Spleen (tissue), 11 donors: Measurements from ENCODE around the gene PPP1R9A. TPM values are rescaled to one million over a fixed set of nuclear protein-coding genes. Genes with fewer than 3 reads are reported as not detected.
A peak's percentile ranks its signal among the peaks of the same experiment; 100 is the strongest.

Source experiments
- DNase-seq: peaks from one replicate; pipeline ENCODE4 v3.0.0-alpha.2; 2020
- H3K27ac ChIP-seq, 8 donors: fragments of 200-600 bp; sonication (generic) in 7 of 8; 1 replicate in 4 of 8; 2 replicates in 4 of 8; pipeline versions ENCODE4 v1.5.0 to v1.8.0; 2016 to 2021; ENCODE audit warnings: inconsistent platforms in 4 of 8, mild to moderate bottlenecking in 4 of 8, moderate library complexity in 1 of 8
- H3K27me3 ChIP-seq, 7 donors: fragments of 200-600 bp; sonication (generic) in 6 of 7; replicated peaks in 1 of 7; 1 replicate in 4 of 7; 2 replicates in 3 of 7; pipeline versions ENCODE4 v1.5.0 to v1.8.0; 2016 to 2021; ENCODE audit warnings: inconsistent platforms in 3 of 7, mild to moderate bottlenecking in 1 of 7
- H3K36me3 ChIP-seq, 6 donors: fragments of 200-600 bp; sonication (generic) in 5 of 6; 1 replicate in 4 of 6; 2 replicates in 2 of 6; pipeline versions ENCODE4 v1.5.0 to v1.8.0; 2016 to 2021; ENCODE audit warnings: inconsistent platforms in 2 of 6
- H3K4me1 ChIP-seq, 6 donors: fragments of 200-600 bp; sonication (generic) in 5 of 6; 1 replicate in 3 of 6; 2 replicates in 3 of 6; pipeline versions ENCODE4 v1.5.0 to v1.8.0; 2016 to 2021; ENCODE audit warnings: inconsistent platforms in 3 of 6
- H3K4me3 ChIP-seq, 8 donors: fragments of 200-600 bp; sonication (generic) in 7 of 8; 1 replicate in 4 of 8; 2 replicates in 4 of 8; pipeline versions ENCODE4 v1.5.0 to v1.8.0; 2016 to 2021; ENCODE audit warnings: inconsistent platforms in 4 of 8, mild to moderate bottlenecking in 4 of 8, moderate library complexity in 2 of 8
- H3K9me3 ChIP-seq, 8 donors: fragments of 200-600 bp; sonication (generic) in 7 of 8; 1 replicate in 4 of 8; 2 replicates in 4 of 8; pipeline versions ENCODE4 v1.5.0 to v1.8.0; 2016 to 2021; ENCODE audit warnings: inconsistent platforms in 4 of 8
- CTCF ChIP-seq, 11 experiments: fragments of 200-600 bp in 7 of 11; fragments of 450-650 bp in 4 of 11; sonication (generic) in 4 of 11; IDR thresholded peaks in 8 of 11; conservative IDR thresholded peaks in 3 of 11; 1 replicate in 7 of 11; 2 replicates in 4 of 11; pipeline versions ENCODE4 v1.4.0 to v1.8.0; 2016 to 2021; ENCODE audit warnings: antibody characterized with exemption in 11 of 11, inconsistent platforms in 4 of 11, mild to moderate bottlenecking in 1 of 11
- POLR2A ChIP-seq, 3 donors: fragments of 450-650 bp; IDR thresholded peaks; one replicate each; pipeline ENCODE4 v1.5.1; 2017; ENCODE audit warnings: antibody characterized with exemption in 3 of 3, mild to moderate bottlenecking in 1 of 3
- POLR2AphosphoS5 ChIP-seq, 3 donors: sonication (generic); formaldehyde crosslinking; IDR thresholded peaks; one replicate each; pipeline ENCODE4 v1.5.1; 2017; ENCODE audit warnings: antibody characterized with exemption in 3 of 3
- WGBS, 5 donors: extraction: QIAGEN DNeasy Blood & Tissue Kit in 3 of 5; methylation state at CpG; one replicate each; pipeline versions ENCODE4 v1.1.5 to v1.1.7; 2013 to 2018; 5-methylcytosine and 5-hydroxymethylcytosine counted together
- intact Hi-C: fragments of 100-400 bp; cut with DNase I; formaldehyde crosslinking; loops from one replicate; pipeline ENCODE4 v1.15.0; 2023; ENCODE audit warnings: low total_unique reads
- polyA plus RNA-seq, 3 donors: library from polyadenylated mRNA; stranded (reverse); fragments of 200-250 nt; gene quantifications; one replicate each; pipeline ENCODE4 v1.2.1, GENCODE V29; 2013
- total RNA-seq, 7 donors: library from RNA; depleted of rRNA in 3 of 7; stranded (reverse); fragments of >200 nt in 3 of 7; fragmentation: NEBNext Ultra II Directional in 4 of 7; extraction: Animal tissue kit (Norgen Biotek cat#: 25700) in 4 of 7; gene quantifications; one replicate each; pipeline versions ENCODE4 v1.1.0 to v1.2.1, GENCODE V29; 2016 to 2021
- donor health status: healthy with polysubstance abuse.
- donor health status: DM: no; HTN: no; CAD: no; lungs with moderate emphysema.
- donor health status: DM: no; HTN: no; CAD: no.
- donor health status: Bipolar disorder and iron deficiency.
- donor health status: healthy.
- donor health status: DM: no; HTN: no; CAD: no.
- donor health status: DM: yes; HTN: yes; CAD: no.

The PPP1R9A gene
- total and polyA plus RNA-seq, 10 donors = 0.52 to 24.1 (median 10.9) TPM

DNA sequence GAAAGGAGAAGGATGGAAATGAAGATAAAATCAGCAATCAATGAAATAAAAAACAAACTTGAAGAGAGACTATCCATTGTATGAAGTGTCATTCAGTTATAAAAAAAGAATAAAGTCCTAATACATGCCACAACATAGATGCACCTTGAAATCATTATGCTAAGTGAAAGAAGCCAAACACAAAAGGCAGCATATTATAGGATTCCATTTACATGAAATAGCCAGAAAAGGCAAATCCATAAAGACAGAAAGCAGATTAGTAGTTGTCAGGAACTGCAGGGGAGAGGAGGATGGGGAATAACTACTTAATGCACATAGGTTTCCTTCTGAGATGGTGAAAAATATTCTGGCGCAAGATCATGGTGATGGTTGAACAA is 423.6 kb downstream of the PPP1R9A start:
- Histone ChIP-seq H3K27ac (peak overlapping the region in 4 of 8 donors; percentile 16 to 37 (median 22)), H3K4me3 (peak overlapping the region in 7 of 8 donors; percentile 8 to 63 (median 15)), H3K27me3 (no peaks in the 10 kb centered on the region), H3K36me3 (no peaks in the 10 kb centered on the region), H3K9me3 (no peaks in the 10 kb centered on the region), H3K4me1 (peaks cover 0 to 17% (median 4%) of the 10 kb centered on the region in 6 donors)
- WGBS, 5 donors = 86 to 96% (median 91%) methylated on average over 1 of the region's 1 CpG
- intact Hi-C loops = no loop called here
- no peak for DNase-seq
- TF ChIP-seq POLR2A (IDR thresholded peaks at IDR 0.05) = no peak
- no peak for TF ChIP-seq POLR2AphosphoS5 (IDR thresholded peaks at IDR 0.05)

- no peak for DNase-seq
Observed at GRCh38 chr7:95334447-95334846, 427.1 kb downstream of the PPP1R9A start.

GRCh38 chr7:95335093-95335492 is 427.7 kb downstream of the PPP1R9A start:
- peaks cover 0 to 15% (median 2%) of the 10 kb centered on the region in 6 donors for H3K4me1 ChIP-seq
- no peaks in the 10 kb centered on the region for H3K36me3 ChIP-seq
- DNase-seq = no peak
- no peaks in the 10 kb centered on the region for H3K27me3 ChIP-seq
- intact Hi-C loops = no loop called here
- H3K9me3 ChIP-seq = no peaks in the 10 kb centered on the region
- H3K27ac ChIP-seq = no peak overlapping the region
- H3K4me3 ChIP-seq = no peak overlapping the region
- TF ChIP-seq POLR2A (IDR thresholded peaks at IDR 0.05) (no peak), POLR2AphosphoS5 (IDR thresholded peaks at IDR 0.05) (no peak), CTCF (IDR thresholded peaks at IDR 0.05 in 8 of 11, conservative IDR thresholded peaks at IDR 0.05 in 3 of 11) (no peak)

More at GRCh38 chr7:95334447-95334846, 427.1 kb downstream of the PPP1R9A start:
- no peak for TF ChIP-seq CTCF (IDR thresholded peaks at IDR 0.05 in 8 of 11, conservative IDR thresholded peaks at IDR 0.05 in 3 of 11)
- no peak for TF ChIP-seq POLR2A (IDR thresholded peaks at IDR 0.05)
- TF ChIP-seq POLR2AphosphoS5 (IDR thresholded peaks at IDR 0.05) = no peak
- H3K4me3 ChIP-seq = no peak overlapping the region
- no peaks in the 10 kb centered on the region for H3K27me3 ChIP-seq
- intact Hi-C loops = no loop called here
- H3K4me1 ChIP-seq = peaks cover 0 to 17% (median 4%) of the 10 kb centered on the region in 6 donors
- no peaks in the 10 kb centered on the region for H3K9me3 ChIP-seq
- no peaks in the 10 kb centered on the region for H3K36me3 ChIP-seq
- H3K27ac ChIP-seq = no peak overlapping the region

- DNase-seq = no peak
- H3K4me3 ChIP-seq = no peak overlapping the region
- no peaks in the 10 kb centered on the region for H3K36me3 ChIP-seq
- no peak for TF ChIP-seq POLR2AphosphoS5 (IDR thresholded peaks at IDR 0.05)
- no peak for TF ChIP-seq CTCF (IDR thresholded peaks at IDR 0.05 in 8 of 11, conservative IDR thresholded peaks at IDR 0.05 in 3 of 11)
- no peak for TF ChIP-seq POLR2A (IDR thresholded peaks at IDR 0.05)
- WGBS, 5 donors = 81 to 91% (median 86%) methylated on average over 3 of the region's 3 CpGs
- no peaks in the 10 kb centered on the region for H3K4me1 ChIP-seq
- H3K9me3 ChIP-seq = no peaks in the 10 kb centered on the region
- H3K27ac ChIP-seq = no peak overlapping the region
- intact Hi-C loops = no loop called here
- H3K27me3 ChIP-seq = no peaks in the 10 kb centered on the region
Observed at GRCh38 chr7:95338832-95339231, 431.4 kb downstream of the PPP1R9A start.

DNA sequence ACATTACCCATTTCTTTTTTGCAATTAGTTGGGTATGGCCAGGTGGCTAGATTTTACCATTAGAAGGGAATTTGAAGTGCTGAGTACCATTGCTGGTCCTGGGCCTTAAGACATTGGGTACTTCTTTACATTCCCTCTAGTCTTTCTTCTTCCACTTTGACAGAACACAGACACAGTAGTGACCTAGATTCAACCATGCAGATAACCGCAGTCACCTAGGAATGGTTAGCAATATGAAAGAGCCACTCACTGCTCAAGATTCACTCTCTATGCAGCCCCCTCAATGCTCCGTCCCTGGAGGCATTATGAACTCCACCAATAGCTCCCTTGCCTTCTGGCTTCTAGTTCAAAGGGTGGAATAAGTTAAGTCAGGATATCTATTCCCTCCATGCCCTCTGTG is 433.1 kb downstream of the PPP1R9A start:
- DNase-seq = no peak
- 81 to 94% (median 89%) methylated on average over 2 of the region's 2 CpGs for WGBS, 5 donors
- no peak overlapping the region for H3K27ac ChIP-seq
- H3K4me1 ChIP-seq = no peaks in the 10 kb centered on the region
- no peaks in the 10 kb centered on the region for H3K9me3 ChIP-seq
- intact Hi-C loops = no loop called here
- TF ChIP-seq CTCF (IDR thresholded peaks at IDR 0.05 in 8 of 11, conservative IDR thresholded peaks at IDR 0.05 in 3 of 11) (no peak), POLR2A (IDR thresholded peaks at IDR 0.05) (no peak), POLR2AphosphoS5 (IDR thresholded peaks at IDR 0.05) (no peak)
- H3K27me3 ChIP-seq = no peaks in the 10 kb centered on the region
- H3K4me3 ChIP-seq = no peak overlapping the region
- H3K36me3 ChIP-seq = no peaks in the 10 kb centered on the region
